Vagina (tissue), 2 donors: ENCODE measurements around the gene LRRC4.

Source experiments
- POLR2A ChIP-seq, 2 donors: fragments of 450-650 bp; IDR thresholded peaks; one replicate each; pipeline ENCODE4 v1.6.1; 2017; ENCODE audit warnings: antibody characterized with exemption in 2 of 2, mild to moderate bottlenecking in 2 of 2, moderate library complexity in 2 of 2
- POLR2AphosphoS5 ChIP-seq, 2 donors: sonication (generic); formaldehyde crosslinking; IDR thresholded peaks; one replicate each; pipeline ENCODE4 v1.9.0; 2017; ENCODE audit warnings: antibody characterized with exemption in 2 of 2, mild to moderate bottlenecking in 2 of 2, low read depth in 1 of 2; ENCODE audit not compliant: insufficient read depth in 1 of 2
- TF ChIP-seq, protein P1 (sequence below), 3 experiments: fragments of 450-650 bp in 2 of 3; fragments of 200-600 bp in 1 of 3; sonication (generic) in 1 of 3; IDR thresholded peaks; one replicate each; pipeline ENCODE4 v1.5.1; 2017 to 2019; ENCODE audit warnings: antibody characterized with exemption in 3 of 3, mild to moderate bottlenecking in 2 of 3, moderate library complexity in 2 of 3

DNA sequence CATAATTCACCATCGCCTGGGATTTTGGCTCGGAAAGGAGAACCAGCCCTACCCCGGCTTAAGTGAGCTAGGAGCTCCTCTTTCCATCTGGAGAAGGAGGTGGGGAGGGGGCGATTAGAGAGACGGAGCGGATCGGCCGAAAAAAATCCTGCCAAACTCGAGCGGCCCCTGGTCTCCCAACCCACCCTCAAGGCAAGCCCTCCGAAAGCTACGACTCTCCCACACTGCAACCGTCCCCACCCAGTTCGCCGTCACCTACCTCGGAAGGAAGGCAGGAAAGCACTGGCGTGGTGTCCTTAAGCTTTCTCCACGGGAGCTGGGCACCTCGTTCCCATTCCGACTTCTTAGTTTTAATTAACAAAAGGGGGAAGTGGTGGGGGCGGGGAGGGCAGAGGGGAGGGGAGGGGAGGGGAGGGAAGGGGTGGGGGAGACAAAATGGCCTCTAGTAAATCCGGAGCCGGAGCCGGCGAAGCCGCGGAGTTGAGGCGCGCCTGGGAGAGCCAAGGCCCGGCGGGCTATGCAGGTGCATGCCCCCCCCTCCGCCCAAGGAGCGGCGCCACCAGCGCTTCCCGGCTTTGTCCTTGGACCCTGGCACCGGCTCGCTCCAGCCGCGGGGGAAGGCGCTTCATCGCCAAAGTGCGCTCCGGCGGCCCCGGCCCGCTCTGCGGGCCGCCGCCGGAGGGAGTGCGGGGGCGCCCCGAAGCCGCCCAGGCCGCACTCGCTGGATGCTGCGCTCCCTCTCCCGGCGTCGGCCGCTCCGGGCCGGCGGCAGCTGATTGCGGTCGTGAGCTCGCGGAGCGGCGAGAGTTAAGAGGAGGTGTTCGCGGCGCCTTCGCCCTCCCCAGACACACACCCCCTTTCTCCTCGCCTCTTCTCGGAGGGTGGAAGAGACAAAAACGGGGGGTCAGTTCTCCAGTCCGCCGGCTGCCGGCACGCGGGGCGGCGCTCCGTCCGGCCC, at the start of gene LRRC4:
- TF ChIP-seq, protein P1, sequence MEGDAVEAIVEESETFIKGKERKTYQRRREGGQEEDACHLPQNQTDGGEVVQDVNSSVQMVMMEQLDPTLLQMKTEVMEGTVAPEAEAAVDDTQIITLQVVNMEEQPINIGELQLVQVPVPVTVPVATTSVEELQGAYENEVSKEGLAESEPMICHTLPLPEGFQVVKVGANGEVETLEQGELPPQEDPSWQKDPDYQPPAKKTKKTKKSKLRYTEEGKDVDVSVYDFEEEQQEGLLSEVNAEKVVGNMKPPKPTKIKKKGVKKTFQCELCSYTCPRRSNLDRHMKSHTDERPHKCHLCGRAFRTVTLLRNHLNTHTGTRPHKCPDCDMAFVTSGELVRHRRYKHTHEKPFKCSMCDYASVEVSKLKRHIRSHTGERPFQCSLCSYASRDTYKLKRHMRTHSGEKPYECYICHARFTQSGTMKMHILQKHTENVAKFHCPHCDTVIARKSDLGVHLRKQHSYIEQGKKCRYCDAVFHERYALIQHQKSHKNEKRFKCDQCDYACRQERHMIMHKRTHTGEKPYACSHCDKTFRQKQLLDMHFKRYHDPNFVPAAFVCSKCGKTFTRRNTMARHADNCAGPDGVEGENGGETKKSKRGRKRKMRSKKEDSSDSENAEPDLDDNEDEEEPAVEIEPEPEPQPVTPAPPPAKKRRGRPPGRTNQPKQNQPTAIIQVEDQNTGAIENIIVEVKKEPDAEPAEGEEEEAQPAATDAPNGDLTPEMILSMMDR (IDR thresholded peaks at IDR 0.05) = no peak
- TF ChIP-seq POLR2A (IDR thresholded peaks at IDR 0.05) (no peak), POLR2AphosphoS5 (IDR thresholded peaks at IDR 0.05; ENCODE audit: insufficient read depth in 1 of 2, low read depth in 1 of 2) (no peak)
